ENCODE results near the gene RAPGEF1.
"Not testable (repeated sequence)": the region's sequence is repeated elsewhere in the genome, so short reads cannot be mapped to it uniquely, and the experiment has no call there.

RAPGEF1 gene

DNA sequence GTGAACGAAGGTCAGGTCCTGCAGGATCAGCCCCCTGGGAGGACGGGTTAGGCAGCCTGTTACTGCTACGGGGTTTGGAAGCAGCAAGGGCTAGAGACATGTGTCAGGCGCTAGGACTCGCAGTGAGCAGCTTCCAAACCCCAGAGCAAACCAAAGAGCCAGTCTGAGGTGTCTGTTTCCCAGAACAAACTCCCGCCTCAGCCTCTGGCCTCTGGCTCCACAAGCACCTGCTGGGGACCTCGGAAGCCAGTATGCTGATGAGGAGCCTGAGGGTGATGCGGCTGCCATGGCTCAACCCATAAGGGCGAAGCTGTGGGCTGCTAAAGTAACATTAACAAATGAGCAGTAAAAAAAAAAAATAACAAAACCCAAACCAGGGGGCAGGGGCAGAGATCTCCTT lies 159.5 kb downstream of the RAPGEF1 start:
- DNase-seq, result no peak

DNA sequence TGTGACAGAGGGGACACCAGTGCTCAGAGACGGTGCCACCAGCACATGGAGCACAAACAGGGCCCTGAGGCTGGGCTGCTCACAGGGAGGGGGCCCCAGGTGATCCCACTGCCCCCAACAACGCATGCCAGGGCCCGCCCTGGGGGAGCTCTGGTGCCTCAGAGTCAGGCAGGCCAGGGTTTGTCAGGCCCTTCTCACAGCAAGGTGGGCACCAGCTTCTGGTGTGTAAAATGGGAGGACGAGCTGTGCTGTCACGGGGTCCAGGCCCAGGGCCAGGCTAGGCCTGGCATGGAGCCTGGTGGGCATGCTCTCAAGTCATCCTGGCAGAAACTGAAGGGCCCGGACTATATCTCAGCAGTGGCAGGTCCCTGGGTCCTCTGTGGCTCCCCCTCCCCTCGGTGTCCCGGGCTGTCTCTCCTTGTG lies 160.1 kb downstream of the RAPGEF1 start:
- DNase-seq, result no peak

DNA sequence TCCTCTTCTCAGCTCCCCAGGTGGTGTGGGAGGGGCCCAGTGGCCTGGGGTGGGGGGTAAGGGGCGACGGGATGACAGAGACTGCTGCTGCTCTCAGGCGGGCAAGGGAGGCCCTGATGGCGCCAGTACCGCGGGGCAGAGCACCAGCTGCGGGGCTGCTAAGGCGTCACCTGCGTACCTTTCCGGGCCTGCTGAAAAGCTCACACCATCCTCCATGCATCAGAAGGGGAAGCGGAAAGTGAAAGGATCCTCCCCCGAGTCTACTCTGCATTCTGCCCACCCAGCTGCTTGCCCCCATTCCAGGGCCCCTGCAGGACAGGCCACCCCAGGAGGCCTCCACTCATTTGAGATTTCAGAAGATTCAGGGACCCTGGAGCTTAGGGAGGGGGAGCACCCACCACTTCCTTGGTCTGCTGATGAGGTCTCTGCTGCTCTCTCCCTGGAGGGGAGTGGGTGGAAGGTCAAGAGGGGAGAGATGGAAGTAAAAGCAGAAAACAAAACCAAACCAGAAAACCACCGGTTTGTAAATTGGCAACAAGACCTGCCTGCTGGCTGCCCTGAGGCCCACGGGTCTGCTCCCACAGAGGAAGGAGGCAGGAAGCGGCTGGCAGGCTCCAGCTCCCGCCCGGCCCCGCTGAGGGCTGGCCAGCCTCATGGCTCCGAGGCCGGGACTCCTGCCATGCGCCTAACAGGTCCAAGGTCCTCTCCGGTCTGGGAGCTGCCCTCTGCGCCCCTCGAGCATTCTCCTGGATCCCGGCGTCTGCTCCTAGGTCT lies 161.0 kb downstream of the RAPGEF1 start:
- DNase-seq, result no peak

- no peak for DNase-seq
Measured at GRCh38 chr9:131578021-131578420, 161.9 kb downstream of the RAPGEF1 start.

DNA sequence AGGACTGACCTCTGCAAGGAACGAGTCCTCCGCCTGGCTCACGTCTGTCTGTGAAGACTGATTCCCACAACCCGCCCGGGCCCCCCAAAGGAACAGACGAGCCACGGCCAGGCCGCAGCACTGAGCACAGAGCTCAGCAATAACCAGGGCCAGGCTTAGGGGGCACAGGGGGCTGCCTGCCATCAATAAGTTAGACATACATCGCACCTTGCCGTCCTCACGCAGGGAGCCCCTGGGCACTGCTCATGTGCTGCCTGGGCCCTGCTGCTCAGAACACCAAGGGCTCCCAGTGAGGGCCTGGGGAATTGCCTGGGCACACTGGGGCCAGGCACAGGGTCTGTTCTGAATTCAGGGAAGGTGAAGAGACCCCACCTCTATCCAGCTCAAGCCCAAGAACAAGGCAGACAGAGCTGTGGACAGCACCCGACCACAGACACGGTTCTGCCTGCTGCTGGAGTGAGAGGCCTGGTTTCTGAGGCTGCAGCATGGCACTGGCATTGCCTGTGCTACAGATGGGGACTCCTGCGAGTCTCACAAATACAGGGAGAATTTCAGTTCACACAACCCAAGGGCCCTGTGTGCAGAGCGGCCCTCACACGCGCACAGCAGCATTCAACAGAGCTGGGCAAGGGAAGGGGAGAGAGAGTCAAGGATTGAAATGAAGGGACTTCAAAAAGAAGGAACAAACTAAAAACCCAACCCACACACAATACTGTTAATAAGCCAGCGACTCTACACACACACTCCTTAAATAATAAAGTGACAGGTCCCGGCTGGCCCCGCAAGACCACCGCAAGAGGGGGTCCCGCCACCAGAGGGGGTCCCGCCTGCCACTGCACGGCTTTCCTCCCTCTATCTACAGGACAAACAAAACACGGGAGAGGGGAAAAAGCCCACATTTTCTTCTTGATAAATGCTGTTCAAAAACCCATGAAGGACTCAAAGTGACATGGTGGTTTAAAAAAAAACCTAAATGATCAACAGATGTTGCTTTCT lies 162.6 kb downstream of the RAPGEF1 start:
- no peak for DNase-seq

DNA sequence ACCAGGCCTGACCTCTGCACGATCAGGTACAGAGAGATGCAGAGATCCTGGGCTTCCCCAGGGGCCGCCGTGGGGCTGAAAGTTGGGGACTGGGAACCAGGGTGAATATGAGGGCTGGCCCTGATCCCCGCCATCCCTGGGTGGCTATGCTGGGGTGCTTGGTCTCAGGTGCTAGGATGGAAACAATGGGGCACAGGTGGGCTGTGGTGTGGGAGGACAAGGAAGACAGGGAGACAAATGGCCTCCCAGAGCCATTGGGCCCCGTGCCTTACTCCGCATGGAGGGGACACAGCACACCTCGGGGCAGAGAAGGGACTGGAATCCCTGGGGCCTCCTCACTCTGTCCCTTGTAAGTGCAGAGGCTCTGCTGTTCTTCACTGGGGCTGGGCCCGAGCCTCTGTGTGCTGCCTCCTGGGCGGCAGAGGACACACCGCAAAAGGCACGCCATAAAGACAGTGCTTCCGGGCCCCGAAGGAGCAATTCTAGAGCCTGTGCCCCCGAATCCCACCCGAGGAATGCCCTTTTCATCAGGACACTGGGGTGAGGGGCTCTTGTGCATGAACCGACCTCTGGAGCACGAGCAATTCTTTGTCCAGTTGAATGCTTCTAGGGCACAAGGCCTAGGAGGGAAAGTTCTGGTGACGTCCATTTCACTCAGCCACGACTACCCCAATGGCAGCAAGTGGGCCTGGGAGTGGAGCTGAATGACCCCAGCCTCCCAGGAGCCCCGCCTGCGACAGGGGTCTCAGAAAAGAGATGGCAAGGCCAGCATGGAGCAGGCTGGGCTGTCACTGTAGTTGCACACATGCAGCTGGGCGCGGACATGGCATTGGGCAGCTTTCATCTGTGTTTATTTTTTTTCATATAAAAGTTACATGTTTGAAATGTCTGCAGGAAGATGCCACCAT lies 163.7 kb downstream of the RAPGEF1 start:
- DNase-seq, result no peak

GRCh38 chr9:131574730-131575640 lies 164.9 kb downstream of the RAPGEF1 start:
- no peak for DNase-seq

GRCh38 chr9:131567910-131568309 lies 172.0 kb downstream of the RAPGEF1 start:
- DNase-seq, result no peak

DNA sequence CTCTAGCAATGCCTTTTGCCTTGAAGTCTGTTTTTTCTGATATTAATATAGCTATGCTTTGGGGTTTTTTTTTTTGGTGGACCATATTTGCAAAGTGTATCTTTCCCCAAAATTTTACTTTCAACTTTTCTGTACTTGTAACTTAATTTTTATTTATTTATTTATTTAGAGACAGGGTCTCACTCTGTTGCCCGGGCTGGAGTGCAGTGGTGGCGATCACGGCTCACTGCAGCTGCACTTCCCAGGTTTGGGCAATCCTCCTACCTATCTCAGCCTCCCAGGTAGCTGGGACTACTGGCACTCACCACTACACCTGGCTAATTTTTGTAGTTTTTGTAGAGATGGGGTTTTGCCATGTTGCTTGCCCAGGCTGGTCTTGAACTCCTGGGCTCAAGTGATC lies 173.7 kb downstream of the RAPGEF1 start:
- DNase-seq, result no peak

- no peak for DNase-seq
Measured at GRCh38 chr9:131565369-131565768, 174.5 kb downstream of the RAPGEF1 start.

GRCh38 chr9:131562032-131562959 lies 177.6 kb downstream of the RAPGEF1 start:
- DNase-seq, result no peak

DNA sequence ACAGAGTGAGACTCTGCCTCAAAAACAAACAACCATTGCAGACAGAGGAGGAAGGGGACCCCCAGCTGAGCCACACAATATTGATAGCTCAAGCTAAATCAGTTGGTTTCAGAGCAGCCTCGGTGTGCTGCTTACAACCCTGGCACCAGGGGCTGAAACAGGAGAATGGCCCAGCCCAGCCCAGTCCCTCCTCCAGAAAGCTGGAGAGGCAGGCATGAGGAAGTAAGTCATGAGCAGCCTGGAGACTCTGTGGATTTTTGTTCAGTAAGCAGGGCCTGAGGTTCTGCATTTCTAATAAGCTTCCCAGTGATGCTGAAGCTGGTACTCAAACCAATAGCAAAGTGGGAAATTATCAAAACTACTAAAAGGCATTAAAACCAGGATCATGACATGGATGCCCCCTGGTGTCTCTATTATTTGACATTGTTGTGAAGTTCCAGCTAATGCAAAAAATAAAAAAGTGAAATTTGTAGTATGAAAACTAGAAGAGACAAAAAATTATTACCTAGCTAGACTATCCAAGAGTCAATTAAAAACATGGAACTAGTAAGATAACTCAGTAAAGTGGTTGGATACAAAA lies 180.4 kb downstream of the RAPGEF1 start:
- no peak for DNase-seq

GRCh38 chr9:131557855-131558548 lies 181.9 kb downstream of the RAPGEF1 start:
- DNase-seq, result no peak

DNA sequence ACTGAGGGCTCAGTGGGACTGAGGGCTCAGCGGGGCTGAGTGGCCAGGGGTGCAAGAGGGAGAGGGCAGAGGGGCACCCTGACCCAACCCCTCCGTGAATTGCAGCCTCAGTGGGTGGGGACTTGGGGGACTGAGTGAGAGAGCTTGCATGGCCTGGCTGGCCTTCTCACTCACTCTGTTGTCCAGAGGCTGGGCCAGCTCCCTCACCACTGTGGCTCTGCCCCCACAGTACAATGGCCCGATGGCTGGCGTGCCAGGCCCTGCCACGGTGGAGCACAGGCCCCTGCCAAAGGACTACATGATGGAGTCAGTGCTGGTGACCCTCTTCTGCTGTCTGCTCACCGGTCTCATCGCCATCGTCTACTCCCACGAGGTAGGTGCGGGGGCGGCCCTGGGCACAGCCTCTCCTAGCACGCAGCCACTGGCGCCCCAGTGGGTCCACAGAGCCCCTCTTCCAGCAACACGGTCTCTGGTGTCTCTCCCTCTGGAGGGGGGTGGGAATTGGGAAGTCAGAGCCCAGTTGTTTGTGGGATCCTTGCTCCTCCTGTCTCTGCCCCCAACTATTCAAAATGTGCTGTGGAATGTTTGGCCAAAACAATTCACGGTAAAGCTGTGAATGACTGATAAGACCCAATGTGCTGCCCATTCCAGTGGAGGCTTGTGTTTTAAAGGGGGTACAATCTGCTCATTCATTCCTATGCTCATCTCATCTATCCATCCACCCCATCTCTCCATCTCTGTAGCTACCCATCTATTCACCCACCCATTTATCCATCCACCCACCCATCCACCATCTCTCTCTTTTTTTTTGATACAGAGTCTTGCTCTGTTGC lies 183.8 kb downstream of the RAPGEF1 start:
- DNase-seq, result no peak

DNA sequence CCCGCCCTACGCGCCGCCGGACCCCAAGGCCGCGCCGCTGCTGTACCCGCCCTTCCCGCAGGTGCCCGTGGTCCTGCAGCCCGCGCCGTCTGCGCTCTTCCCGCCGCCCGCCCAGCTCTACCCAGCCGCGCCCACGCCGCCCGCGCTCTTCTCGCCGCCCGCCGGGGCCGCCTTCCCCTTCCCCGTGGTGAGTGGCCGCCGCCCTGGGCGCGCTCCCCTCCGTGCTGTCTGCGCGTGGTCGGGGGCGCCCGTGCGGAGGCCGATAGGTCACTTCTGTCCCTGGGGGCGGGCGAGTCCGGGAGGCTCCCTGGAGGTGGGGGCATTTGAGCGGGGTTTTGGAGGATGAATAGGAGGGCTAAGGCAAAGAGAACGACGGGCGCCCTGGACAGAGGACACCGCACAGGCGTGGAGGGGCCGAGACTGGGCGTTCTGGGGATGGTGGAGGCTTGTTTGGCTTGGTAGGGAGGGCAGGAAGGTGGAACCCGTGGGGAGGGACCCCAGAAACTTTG lies 185.0 kb downstream of the RAPGEF1 start:
- no peak for DNase-seq

DNA sequence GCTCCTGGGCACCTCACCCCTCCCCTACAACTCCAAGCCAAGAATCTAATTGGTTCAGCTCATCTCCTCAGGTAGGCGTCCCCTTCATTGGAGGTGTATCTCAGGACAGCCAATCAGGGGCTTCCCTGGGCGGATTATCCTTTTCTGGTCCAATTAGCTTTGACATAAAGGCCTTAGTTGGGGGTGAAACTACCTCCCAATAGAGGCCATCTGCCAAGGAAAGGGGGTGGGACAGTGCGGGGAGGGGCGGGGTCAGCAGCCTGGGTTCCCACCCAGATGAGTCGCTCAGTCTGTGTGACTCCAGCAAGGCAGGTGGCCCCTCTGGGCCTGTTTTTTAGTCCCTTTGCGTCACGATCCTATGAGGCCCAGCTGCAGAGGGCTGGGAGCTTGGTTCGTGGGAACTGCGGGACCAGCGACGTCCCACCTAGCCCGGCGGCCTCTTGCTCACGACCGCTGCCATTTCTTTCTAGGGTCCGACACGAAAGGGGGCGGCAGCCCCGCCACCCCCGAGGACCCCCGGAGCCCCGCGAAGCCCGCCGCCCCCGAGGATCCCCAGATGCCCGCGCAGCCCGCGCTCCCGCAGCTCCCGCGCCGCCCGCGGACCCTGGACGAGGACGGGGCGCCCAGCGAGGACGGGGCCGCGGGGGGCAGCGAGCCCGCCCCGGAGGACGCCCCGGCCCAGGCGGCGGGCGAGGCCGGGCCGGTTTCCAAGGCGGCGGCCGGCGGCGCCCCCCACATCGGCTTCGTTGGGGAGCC lies 185.6 kb downstream of the RAPGEF1 start:
- no peak for DNase-seq

DNA sequence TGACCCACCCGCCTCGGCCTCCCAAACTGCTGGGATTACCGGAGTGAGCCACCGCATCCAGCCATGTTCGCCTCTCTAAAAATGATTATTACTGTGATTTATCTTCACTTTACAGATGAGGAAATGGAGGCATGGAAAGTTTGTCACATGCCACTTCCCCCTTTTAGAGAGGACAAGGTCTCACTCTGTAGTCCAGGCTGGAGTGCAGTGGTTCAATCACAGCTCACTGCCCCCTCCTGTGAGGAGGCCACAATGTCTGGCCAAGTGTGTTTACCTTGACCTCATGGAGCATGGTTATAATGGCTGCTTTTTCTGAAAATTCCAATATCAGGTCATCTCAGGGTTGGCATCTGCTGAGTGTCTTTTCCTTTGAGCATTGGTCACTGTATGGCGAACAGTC lies 187.8 kb downstream of the RAPGEF1 start:
- no peak for DNase-seq

- DNase-seq, result not testable (repeated sequence)
Measured at GRCh38 chr9:131550465-131550864, 189.4 kb downstream of the RAPGEF1 start.

All from NCI-H526 treated with DMSO at 0.1 percent for 48 hours (cell line).